ENCODE data around the gene SLC26A9. TPM values are rescaled to one million over a fixed set of nuclear protein-coding genes. Genes with fewer than 3 reads are reported as not detected.

SLC26A9 gene
- total and polyA plus RNA-seq, 2 donors (not counting 1 experiment from before 2014, with no cell fraction given): not detected

- H3K9ac ChIP-seq (ENCODE audit: insufficient read depth, low read length): no peak overlapping the region
Observed at GRCh38 chr1:205954819-205955404, 11.7 kb upstream of the SLC26A9 start.

GRCh38 chr1:205951746-205952145 is 8.5 kb upstream of the SLC26A9 start:
- Histone ChIP-seq H3K4me2 (ENCODE audit: extremely low read depth, insufficient read depth, low read length) (no peak overlapping the region), H3K9me3 (ENCODE audit: control insufficient read depth, insufficient read depth, low read depth, low read length) (no peaks in the 10 kb centered on the region), H3K27me3 (ENCODE audit: control insufficient read depth, insufficient read depth, low read length) (peaks cover 13% of the 10 kb centered on the region), H4K20me1 (ENCODE audit: control insufficient read depth, extremely low read depth, insufficient read depth, low read length) (no peaks in the 10 kb centered on the region), H2AFZ (ENCODE audit: low read length) (no peak overlapping the region), H3K9ac (ENCODE audit: insufficient read depth, low read length) (no peak overlapping the region), H3K4me1 (ENCODE audit: control insufficient read depth, extremely low read depth, insufficient read depth, low read length) (peaks cover 8% of the 10 kb centered on the region), H3K4me3 (replicated peaks in 1 of 4; ENCODE audit: control extremely low read depth in 1 of 4, insufficient read depth in 1 of 4, low read depth in 3 of 4, low read length in 4 of 4) (no peak overlapping the region), H3K79me2 (ENCODE audit: control insufficient read depth, insufficient read depth, low read length) (no peaks in the 10 kb centered on the region), H3K36me3 (ENCODE audit: control insufficient read depth, insufficient read depth, low read length) (no peaks in the 10 kb centered on the region), H3K27ac (ENCODE audit: insufficient read depth, low read length) (no peak overlapping the region)
- no peak for DNase-seq (ENCODE audit: low read depth in 2 of 2)
- TF ChIP-seq EZH2 (IDR thresholded peaks at IDR 0.05; ENCODE audit: low read length, missing control alignments) (no peak), CTCF (conservative IDR thresholded peaks at IDR 0.05 in 1 of 2, IDR thresholded peaks at IDR 0.05 in 1 of 2; ENCODE audit: low read depth in 1 of 2, low read length in 2 of 2) (no peak)

More at GRCh38 chr1:205954819-205955404, 11.7 kb upstream of the SLC26A9 start:
- Histone ChIP-seq H3K4me1 (ENCODE audit: control insufficient read depth, extremely low read depth, insufficient read depth, low read length) (peaks cover 8% of the 10 kb centered on the region), H3K4me3 (replicated peaks in 1 of 4; ENCODE audit: control extremely low read depth in 1 of 4, insufficient read depth in 1 of 4, low read depth in 3 of 4, low read length in 4 of 4) (no peak overlapping the region), H3K36me3 (ENCODE audit: control insufficient read depth, insufficient read depth, low read length) (no peaks in the 10 kb centered on the region), H3K9me3 (ENCODE audit: control insufficient read depth, insufficient read depth, low read depth, low read length) (no peaks in the 10 kb centered on the region), H3K79me2 (ENCODE audit: control insufficient read depth, insufficient read depth, low read length) (no peaks in the 10 kb centered on the region), H4K20me1 (ENCODE audit: control insufficient read depth, extremely low read depth, insufficient read depth, low read length) (no peaks in the 10 kb centered on the region), H3K27me3 (ENCODE audit: control insufficient read depth, insufficient read depth, low read length) (peaks cover 17% of the 10 kb centered on the region), H3K27ac (ENCODE audit: insufficient read depth, low read length) (no peak overlapping the region), H3K4me2 (ENCODE audit: extremely low read depth, insufficient read depth, low read length) (no peak overlapping the region), H2AFZ (ENCODE audit: low read length) (no peak overlapping the region)
- DNase-seq (ENCODE audit: low read depth in 2 of 2): no peak
- TF ChIP-seq CTCF (conservative IDR thresholded peaks at IDR 0.05 in 1 of 2, IDR thresholded peaks at IDR 0.05 in 1 of 2; ENCODE audit: low read depth in 1 of 2, low read length in 2 of 2): no peak
- no peak for TF ChIP-seq EZH2 (IDR thresholded peaks at IDR 0.05; ENCODE audit: low read length, missing control alignments)

DNA sequence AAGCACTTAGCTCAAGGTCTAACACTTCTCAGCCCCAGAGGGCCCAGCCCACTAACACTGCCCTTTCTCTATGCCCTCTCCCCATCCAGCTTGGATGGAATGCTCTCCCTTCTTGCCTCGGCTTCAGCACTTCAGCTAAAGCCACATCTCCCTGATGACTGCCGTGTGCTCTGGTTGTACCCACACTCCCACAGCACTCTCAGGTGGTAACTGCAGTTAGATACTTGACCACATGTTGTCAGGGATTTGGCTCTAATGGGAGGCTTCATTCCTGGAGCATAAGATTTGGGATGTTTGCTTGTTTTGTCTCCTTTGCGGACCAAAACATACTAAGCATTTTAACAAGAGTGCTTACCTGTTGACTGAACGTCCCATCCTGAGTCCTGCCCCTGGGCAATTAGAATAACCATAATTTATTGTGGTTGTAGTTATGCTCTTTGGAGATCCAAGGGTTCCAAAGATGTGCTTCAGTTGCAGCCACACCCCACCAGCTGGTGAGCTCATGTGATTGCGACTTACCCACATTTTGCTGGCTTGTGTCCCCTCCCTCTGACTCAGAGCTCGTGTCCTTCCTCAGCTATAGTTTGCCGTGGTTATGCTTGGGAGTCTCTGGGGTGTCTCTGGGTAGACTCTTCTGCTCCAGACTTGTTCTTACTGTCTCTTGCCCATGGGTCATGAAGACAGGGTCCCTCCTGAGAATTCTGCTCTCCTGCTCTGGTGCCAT is 7.7 kb upstream of the SLC26A9 start:
- peak; percentile 49 to 65 for DNase-seq (ENCODE audit: low read depth in 2 of 2)
- Histone ChIP-seq H3K27ac (ENCODE audit: insufficient read depth, low read length) (no peak overlapping the region), H2AFZ (ENCODE audit: low read length) (no peak overlapping the region)

More for the DNA sequence above, 7.7 kb upstream of the SLC26A9 start:
- H3K4me3 ChIP-seq (replicated peaks in 1 of 4; ENCODE audit: control extremely low read depth in 1 of 4, insufficient read depth in 1 of 4, low read depth in 3 of 4, low read length in 4 of 4): no peak overlapping the region
- no peaks in the 10 kb centered on the region for H3K79me2 ChIP-seq (ENCODE audit: control insufficient read depth, insufficient read depth, low read length)
- no peak overlapping the region for H3K4me2 ChIP-seq (ENCODE audit: extremely low read depth, insufficient read depth, low read length)
- TF ChIP-seq EZH2 (IDR thresholded peaks at IDR 0.05; ENCODE audit: low read length, missing control alignments): no peak
- no peak for TF ChIP-seq CTCF (conservative IDR thresholded peaks at IDR 0.05 in 1 of 2, IDR thresholded peaks at IDR 0.05 in 1 of 2; ENCODE audit: low read depth in 1 of 2, low read length in 2 of 2)
- H3K9ac ChIP-seq (ENCODE audit: insufficient read depth, low read length): no peak overlapping the region
- H3K27me3 ChIP-seq (ENCODE audit: control insufficient read depth, insufficient read depth, low read length): peaks cover 13% of the 10 kb centered on the region
- H3K36me3 ChIP-seq (ENCODE audit: control insufficient read depth, insufficient read depth, low read length): no peaks in the 10 kb centered on the region
- peaks cover 8% of the 10 kb centered on the region for H3K4me1 ChIP-seq (ENCODE audit: control insufficient read depth, extremely low read depth, insufficient read depth, low read length)
- H3K9me3 ChIP-seq (ENCODE audit: control insufficient read depth, insufficient read depth, low read depth, low read length): no peaks in the 10 kb centered on the region
- no peaks in the 10 kb centered on the region for H4K20me1 ChIP-seq (ENCODE audit: control insufficient read depth, extremely low read depth, insufficient read depth, low read length)
